Gastrocnemius medialis (tissue), 4 donors: ENCODE measurements around the gene OGDH.

Experiments
- CTCF ChIP-seq, 5 experiments: fragments of 450-650 bp in 3 of 5; fragments of 200-600 bp in 2 of 5; sonication (generic) in 2 of 5; IDR thresholded peaks in 4 of 5; conservative IDR thresholded peaks in 1 of 5; 1 replicate in 4 of 5; 2 replicates in 1 of 5; pipeline ENCODE4 v1.5.1; 2016 to 2019; ENCODE audit warnings: antibody characterized with exemption in 5 of 5, mild to moderate bottlenecking in 3 of 5, moderate library complexity in 3 of 5
- POLR2A ChIP-seq, 2 donors: fragments of 450-650 bp; IDR thresholded peaks; one replicate each; pipeline ENCODE4 v1.6.1; 2017; ENCODE audit warnings: antibody characterized with exemption in 2 of 2, mild to moderate bottlenecking in 2 of 2, moderate library complexity in 2 of 2

- no peak for TF ChIP-seq CTCF (IDR thresholded peaks at IDR 0.05 in 4 of 5, conservative IDR thresholded peaks at IDR 0.05 in 1 of 5)
- peak in 1 of 2 donors; percentile 11 for TF ChIP-seq POLR2A (IDR thresholded peaks at IDR 0.05)
Measured at GRCh38 chr7:44706788-44707557, 100.5 kb downstream of the OGDH start.
